GM12864 (cell line): ENCODE measurements around the gene HIPK2.

Experiments used
- DNase-seq: peaks from one replicate; pipeline ENCODE4 v3.0.0-alpha.2; 2011; ENCODE audit warnings: low read depth
- H3K4me3 ChIP-seq: 2 replicates; pipeline ENCODE4 v1.5.1; 2011; ENCODE audit warnings: mild to moderate bottlenecking, low read depth, low read length, control low read depth
- CTCF ChIP-seq: IDR thresholded peaks from 2 replicates; pipeline ENCODE4 v1.5.1; 2011; ENCODE audit warnings: low read depth, mild to moderate bottlenecking, moderate library complexity, low read length, control low read depth, inconsistent platforms; ENCODE audit errors: missing control alignments

Gene HIPK2

GRCh38 chr7:139597028-139597427 is 180.8 kb downstream of the HIPK2 start:
- TF ChIP-seq CTCF, result no peak
- H3K4me3 ChIP-seq, result no peak overlapping the region
- no peak for DNase-seq

GRCh38 chr7:139596626-139597025 is 181.2 kb downstream of the HIPK2 start:
- no peak for TF ChIP-seq CTCF
- no peak overlapping the region for H3K4me3 ChIP-seq
- no peak for DNase-seq

- H3K4me3 ChIP-seq, result no peak overlapping the region
- no peak for DNase-seq
- TF ChIP-seq CTCF, result no peak
These were observed 182.0 kb downstream of the HIPK2 start for GRCh38 chr7:139595806-139596205.

GRCh38 chr7:139594911-139595476 is 182.8 kb downstream of the HIPK2 start:
- H3K4me3 ChIP-seq, result no peak overlapping the region
- DNase-seq, result no peak
- TF ChIP-seq CTCF, result no peak

- H3K4me3 ChIP-seq, result no peak overlapping the region
- no peak for TF ChIP-seq CTCF
- DNase-seq, result no peak
These were observed 183.7 kb downstream of the HIPK2 start for GRCh38 chr7:139594090-139594489.

GRCh38 chr7:139592801-139593461 is 184.9 kb downstream of the HIPK2 start:
- DNase-seq, result no peak
- no peak for TF ChIP-seq CTCF
- no peak overlapping the region for H3K4me3 ChIP-seq
